22Rv1 (cell line): ENCODE results near the gene TMEM88.

Experiments
- ZFX ChIP-seq: fragments of 450-650 bp; IDR thresholded peaks from 2 replicates; pipeline ENCODE4 v1.6.1; 2017; ENCODE audit warnings: antibody characterized with exemption, borderline replicate concordance
- TF ChIP-seq, protein P1 (sequence below): fragments of 450-650 bp; IDR thresholded peaks from 2 replicates; pipeline ENCODE4 v1.5.1; 2017; ENCODE audit warnings: mild to moderate bottlenecking

DNA sequence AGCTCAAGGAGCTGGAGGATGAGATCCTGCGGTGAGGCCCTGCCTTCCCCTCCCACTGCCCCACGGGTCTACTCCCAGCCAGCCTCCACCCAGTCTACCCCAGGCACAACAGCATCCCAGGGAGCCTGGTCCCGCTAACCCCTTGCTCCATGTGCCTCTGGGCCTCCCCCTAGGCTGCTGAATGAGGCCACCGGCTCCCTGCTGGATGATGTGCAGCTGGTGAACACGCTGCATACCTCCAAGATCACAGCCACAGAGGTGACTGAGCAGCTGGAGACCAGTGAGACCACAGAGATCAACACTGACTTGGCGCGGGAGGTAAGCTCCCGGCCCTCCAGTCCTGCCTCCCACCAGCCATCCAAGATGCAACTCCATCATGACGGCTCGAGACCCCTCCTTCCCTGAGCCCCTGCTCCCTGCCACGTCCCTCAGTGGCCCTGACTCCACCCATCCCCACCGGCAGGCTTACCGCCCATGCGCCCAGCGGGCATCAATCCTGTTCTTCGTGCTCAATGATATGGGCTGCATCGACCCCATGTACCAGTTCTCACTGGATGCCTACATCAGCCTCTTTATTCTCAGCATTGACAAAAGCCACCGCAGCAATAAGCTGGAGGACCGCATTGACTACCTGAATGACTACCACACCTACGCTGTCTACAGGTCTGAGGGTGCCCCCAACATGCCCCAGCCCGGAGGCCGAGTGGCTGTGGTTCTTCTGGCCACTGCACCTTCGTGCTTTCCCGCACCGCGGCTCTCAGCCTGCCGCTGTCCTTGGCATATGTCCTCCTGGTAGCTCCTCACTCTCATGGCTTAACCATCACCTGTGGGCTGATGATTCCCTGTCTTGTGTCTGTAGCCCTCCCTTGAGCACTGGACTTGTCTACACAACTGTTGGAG lies 35.9 kb upstream of the TMEM88 start:
- TF ChIP-seq, protein P1, sequence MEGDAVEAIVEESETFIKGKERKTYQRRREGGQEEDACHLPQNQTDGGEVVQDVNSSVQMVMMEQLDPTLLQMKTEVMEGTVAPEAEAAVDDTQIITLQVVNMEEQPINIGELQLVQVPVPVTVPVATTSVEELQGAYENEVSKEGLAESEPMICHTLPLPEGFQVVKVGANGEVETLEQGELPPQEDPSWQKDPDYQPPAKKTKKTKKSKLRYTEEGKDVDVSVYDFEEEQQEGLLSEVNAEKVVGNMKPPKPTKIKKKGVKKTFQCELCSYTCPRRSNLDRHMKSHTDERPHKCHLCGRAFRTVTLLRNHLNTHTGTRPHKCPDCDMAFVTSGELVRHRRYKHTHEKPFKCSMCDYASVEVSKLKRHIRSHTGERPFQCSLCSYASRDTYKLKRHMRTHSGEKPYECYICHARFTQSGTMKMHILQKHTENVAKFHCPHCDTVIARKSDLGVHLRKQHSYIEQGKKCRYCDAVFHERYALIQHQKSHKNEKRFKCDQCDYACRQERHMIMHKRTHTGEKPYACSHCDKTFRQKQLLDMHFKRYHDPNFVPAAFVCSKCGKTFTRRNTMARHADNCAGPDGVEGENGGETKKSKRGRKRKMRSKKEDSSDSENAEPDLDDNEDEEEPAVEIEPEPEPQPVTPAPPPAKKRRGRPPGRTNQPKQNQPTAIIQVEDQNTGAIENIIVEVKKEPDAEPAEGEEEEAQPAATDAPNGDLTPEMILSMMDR: no peak
- no peak for TF ChIP-seq ZFX
